GM20000 (cell line): ENCODE data around the gene RNF121.

Experiments used
- DNase-seq: peaks from one replicate; pipeline ENCODE4 v3.0.0; 2012; ENCODE audit warnings: low spot score
- CTCF ChIP-seq: IDR thresholded peaks from 2 replicates; pipeline ENCODE4 v1.5.1; 2012; ENCODE audit warnings: mild to moderate bottlenecking, control low read depth; ENCODE audit errors: extremely low read depth, missing control alignments

RNF121 gene

GRCh38 chr11:71931245-71931602 is 2.4 kb downstream of the RNF121 start:
- no peak for TF ChIP-seq CTCF
- no peak for DNase-seq

- no peak for TF ChIP-seq CTCF
These were observed 4.5 kb downstream of the RNF121 start for GRCh38 chr11:71933141-71933933.

DNA sequence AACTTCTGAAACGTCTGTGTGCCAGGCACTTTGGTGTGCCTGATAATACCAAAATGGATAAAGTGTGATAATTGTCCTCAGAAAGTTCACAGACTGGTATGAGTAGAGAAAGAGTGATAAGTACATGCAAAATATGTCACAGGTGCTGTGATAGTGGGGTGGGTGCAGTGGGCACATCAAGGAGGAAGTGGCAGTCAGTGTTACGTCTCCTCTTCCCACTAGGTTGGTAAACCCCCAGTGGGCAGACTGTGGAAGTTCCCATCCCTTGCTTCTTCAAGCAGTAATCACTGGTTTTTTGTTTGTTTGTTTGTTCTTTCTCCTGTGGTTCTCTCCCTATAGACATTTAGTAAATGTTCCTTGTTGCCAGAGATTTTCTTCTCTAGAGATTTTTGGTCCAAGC is 5.4 kb downstream of the RNF121 start:
- TF ChIP-seq CTCF: no peak
- DNase-seq: no peak

More at GRCh38 chr11:71933141-71933933, 4.5 kb downstream of the RNF121 start:
- DNase-seq: no peak

GRCh38 chr11:71935338-71935925 is 6.6 kb downstream of the RNF121 start:
- no peak for TF ChIP-seq CTCF
- DNase-seq: no peak

- TF ChIP-seq CTCF: no peak
- no peak for DNase-seq
These were observed 8.0 kb downstream of the RNF121 start for GRCh38 chr11:71936825-71937224.

- no peak for TF ChIP-seq CTCF
- no peak for DNase-seq
These were observed 9.0 kb downstream of the RNF121 start for GRCh38 chr11:71937826-71938225.

GRCh38 chr11:71940561-71941219 is 11.8 kb downstream of the RNF121 start:
- TF ChIP-seq CTCF: no peak
- no peak for DNase-seq
